Measurements from ENCODE around the gene COPS7A.

The COPS7A gene

GRCh38 chr12:6770600-6770999 lies 46.8 kb downstream of the COPS7A start:
- DNase-seq, result no peak

DNA sequence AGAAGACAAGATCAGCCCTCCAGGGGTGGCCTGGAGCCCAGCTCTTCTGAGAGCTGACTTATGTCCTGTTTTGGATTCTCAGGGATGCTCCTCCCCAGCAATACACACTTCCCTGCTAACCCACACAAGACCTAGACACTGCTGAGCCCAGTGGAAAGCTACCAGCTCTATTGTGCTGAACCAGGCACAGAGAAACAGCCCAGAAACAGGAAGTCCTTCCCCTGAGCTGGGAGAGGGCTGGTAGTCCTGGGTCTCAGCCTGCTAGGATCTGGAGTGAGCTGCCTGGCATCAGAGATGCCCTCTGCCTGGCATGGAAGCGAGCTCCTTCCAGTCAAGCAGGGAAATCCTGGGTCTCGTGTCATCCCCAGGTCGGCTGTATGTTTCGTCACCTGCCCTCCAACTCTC lies 47.2 kb downstream of the COPS7A start:
- DNase-seq, result no peak

DNA sequence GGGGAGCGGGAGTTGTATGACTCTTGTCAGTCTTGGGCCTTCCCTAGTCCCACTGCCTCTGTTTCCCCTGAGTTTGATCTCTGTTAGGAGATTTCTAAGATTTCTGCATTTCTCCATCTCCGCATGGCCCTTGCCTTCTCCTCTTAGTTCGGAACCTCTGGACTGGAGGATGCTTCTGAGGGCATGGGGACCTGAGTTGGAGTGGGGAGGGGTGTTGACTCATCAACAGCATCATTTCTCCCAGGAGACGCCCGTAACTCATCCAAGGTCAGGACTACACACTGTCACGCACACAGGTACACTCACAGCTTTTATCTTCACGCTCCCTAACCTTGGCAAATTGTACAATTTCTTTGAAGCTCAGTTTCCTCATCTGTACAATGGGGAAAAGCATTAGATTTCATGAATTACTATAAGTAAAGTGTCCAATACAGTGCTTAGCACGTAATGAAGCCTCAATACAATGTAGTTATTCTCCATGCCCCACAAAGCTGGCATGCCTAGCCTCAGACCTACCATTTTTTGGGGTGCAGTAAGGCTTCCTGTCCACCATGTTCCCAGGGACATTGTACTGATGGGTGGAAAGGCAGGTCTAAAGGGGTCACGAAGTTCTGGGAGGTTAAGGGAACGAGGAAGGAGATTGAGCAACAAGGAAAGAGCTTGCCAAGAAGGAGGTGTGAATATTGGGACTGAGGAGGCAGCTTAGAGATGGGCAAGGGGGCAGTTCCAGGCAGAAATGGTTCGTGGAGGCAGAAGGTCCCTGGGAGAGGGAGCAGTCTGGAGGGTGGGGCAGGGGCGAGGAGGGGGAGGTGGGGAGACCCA lies 47.9 kb downstream of the COPS7A start:
- no peak for DNase-seq

GRCh38 chr12:6772331-6772695 lies 48.5 kb downstream of the COPS7A start, which contains the start of gene LAG3:
Gene LAG3 (plus strand): TSS chr12:6772520. CDS start chr12:6772853, 333 bp downstream.
- no peak for DNase-seq

DNA sequence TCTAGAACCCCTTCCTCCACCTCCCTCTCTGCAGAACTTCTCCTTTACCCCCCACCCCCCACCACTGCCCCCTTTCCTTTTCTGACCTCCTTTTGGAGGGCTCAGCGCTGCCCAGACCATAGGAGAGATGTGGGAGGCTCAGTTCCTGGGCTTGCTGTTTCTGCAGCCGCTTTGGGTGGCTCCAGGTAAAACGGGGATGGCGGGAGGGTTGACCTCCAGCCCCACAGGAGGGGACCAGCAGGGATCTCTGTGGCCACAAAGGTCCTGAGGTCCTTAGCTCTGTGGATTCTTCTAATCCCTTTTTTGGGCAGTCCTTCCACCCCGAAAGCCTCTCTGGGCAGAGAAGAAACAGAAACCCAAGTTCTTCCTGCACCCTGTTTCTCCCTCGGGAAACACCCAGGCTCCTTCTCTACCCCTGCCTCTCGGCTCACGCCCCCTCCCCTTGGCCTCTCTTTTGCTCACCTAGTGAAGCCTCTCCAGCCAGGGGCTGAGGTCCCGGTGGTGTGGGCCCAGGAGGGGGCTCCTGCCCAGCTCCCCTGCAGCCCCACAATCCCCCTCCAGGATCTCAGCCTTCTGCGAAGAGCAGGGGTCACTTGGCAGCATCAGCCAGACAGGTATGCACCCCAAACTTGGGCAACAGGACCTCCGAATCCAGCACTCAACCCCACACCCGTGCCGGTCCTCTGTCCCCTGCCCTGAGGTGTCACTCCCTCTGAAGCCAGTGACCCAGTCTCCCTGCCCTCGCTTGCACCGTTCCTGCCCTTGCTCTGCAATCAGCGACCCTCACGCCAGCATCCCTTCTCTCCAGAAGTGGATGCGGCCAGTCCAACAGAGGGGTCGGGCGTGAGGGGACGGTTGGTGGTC lies 49.1 kb downstream of the COPS7A start:
- no peak for DNase-seq

DNA sequence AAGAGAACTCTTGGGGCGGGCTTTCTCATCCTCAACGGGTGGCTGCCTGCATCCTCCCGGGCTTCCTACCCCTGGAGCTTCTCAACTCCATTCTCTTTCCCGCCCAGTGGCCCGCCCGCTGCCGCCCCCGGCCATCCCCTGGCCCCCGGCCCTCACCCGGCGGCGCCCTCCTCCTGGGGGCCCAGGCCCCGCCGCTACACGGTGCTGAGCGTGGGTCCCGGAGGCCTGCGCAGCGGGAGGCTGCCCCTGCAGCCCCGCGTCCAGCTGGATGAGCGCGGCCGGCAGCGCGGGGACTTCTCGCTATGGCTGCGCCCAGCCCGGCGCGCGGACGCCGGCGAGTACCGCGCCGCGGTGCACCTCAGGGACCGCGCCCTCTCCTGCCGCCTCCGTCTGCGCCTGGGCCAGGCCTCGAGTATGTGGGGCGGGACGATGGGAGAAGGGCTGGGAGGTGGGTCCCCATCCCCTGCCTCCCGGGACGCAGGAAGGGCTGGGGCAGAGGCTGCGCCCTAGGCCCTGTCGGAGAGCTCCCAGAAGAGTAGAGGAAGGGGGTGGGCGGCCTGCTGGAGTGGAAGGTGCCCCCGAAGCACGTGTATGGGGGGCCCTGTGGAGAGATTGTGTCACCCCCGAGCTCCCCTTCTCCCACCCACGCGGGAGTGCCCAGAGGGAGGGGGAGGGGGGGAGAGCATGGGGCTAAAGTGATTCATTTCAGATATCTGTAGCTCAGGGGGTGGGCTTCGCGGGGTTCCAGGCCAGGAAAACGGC lies 49.9 kb downstream of the COPS7A start:
- DNase-seq, result no peak

- no peak for DNase-seq
These were observed 50.7 kb downstream of the COPS7A start for GRCh38 chr12:6774499-6775062.

DNA sequence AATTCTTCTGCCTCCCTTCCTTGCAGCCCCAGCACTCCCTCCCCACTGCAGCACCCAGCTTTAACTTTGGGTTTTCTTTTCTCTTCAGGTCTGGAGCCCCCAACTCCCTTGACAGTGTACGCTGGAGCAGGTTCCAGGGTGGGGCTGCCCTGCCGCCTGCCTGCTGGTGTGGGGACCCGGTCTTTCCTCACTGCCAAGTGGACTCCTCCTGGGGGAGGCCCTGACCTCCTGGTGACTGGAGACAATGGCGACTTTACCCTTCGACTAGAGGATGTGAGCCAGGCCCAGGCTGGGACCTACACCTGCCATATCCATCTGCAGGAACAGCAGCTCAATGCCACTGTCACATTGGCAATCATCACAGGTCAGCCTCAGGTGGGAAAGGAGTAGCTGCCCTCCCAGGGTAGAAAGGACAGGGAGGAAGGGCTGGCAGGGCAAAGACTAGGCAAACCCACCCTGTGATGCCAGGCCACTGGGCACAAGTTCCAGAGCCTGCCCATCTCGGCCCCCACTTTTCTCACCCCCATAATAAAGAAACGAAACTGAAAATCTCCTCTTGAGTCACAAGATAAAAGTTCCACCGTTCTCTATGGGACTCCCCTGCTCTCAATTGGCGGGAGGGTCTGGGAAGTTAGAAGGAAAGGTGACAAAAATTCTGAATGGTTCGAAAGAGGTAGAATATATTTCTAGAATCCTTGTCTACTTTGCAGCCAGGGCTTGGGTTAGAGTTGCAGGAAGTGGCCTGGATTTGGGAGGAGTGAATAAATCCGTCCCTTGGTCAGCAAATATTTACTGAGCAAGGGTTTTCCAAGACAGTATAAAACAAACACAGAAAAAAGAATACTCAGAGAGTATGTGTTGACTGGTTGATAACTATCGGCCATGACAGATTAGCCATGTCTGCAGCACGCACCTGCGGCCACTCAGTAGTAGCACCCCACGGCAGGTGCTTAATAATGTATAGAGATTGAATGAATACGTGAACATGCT lies 51.6 kb downstream of the COPS7A start:
- DNase-seq, result no peak

GRCh38 chr12:6777386-6777785 lies 53.5 kb downstream of the COPS7A start:
- no peak for DNase-seq

DNA sequence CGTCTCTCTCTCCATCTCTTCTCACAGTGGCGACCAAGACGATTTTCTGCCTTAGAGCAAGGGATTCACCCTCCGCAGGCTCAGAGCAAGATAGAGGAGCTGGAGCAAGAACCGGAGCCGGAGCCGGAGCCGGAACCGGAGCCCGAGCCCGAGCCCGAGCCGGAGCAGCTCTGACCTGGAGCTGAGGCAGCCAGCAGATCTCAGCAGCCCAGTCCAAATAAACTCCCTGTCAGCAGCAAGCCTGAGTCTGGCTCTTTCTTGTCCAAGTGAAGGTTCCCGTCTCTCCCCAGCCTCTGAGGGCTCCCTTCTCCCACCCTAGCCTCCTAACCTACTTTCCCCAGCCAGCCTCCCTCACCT lies 54.3 kb downstream of the COPS7A start:
- no peak for DNase-seq

GRCh38 chr12:6778574-6779550 lies 55.0 kb downstream of the COPS7A start:
- peak; percentile 90 to 93 for DNase-seq

DNA sequence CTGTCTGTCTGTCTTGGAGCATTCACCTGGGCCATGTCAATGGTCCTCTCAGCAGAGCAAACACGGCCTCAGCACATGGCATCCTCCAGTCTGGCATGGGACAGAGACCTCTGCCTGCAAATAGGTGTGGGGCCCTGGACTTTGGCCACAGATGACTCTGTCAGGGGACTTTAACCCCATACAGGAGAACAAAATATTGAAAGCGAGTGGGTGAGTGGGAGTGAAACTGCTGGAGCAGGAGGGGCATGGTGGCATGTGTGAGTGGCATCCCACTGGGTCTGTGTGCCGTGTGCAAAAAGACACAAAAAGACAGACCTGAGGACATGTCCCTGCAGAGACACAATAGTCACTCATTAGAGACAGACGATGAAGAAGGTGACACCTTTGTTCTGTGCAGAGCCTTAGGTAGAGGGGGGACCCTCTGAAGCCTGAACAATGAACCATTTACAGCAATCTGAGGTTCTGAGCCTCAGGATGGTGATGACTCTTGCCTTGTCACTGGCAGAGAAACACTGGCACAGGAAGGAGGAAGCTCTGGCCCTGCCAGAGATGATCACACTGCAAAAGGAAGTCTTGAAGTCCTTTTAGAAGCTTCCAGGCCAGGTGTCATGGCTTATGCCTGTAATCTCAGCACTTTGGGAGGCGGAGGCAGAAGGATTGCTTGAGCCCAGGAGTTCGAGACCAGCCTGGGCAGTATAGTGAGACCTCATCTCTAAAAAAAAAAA lies 56.0 kb downstream of the COPS7A start:
- no peak for DNase-seq

- DNase-seq, result no peak
These were observed 56.7 kb downstream of the COPS7A start for GRCh38 chr12:6780573-6780972.
